ENCODE results near the gene KRTAP3-1.

DNA sequence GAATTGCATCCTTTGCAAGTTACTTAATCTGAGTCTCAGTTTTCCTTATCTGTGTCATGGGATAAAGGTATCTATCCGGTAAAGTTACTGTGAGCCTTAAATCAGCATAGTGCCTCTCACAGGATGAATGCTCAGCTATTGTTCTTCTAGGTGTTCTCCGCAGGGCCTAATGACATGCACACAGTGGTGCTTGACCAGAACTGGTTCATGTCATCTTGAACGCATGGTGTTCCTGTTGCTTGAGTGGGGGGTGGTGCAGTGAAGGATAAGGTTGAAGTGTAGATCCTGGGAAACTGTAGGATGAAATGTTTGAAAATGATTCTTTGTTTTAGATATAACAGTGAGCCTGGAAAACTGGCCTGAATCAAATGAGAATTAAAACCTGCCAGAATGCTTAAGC lies 28.8 kb downstream of the KRTAP3-1 start:
- TF ChIP-seq GATA3 (IDR thresholded peaks at IDR 0.05; ENCODE audit: low read depth, low read length) (no peak), GATA2 (IDR thresholded peaks at IDR 0.05; ENCODE audit: low read depth, low read length) (no peak)
